GM10266 (cell line): ENCODE results near the gene MEIS2.

Experiments
- DNase-seq: peaks from one replicate; pipeline ENCODE4 v3.0.0; 2012; ENCODE audit errors: extremely low spot score
- CTCF ChIP-seq: IDR thresholded peaks from 2 replicates; pipeline ENCODE4 v1.5.1; 2012; ENCODE audit warnings: mild to moderate bottlenecking, low read depth; ENCODE audit not compliant: control insufficient read depth, insufficient read depth; ENCODE audit errors: missing control alignments

The MEIS2 gene

GRCh38 chr15:36899696-36900095 lies 200.7 kb downstream of the MEIS2 start:
- DNase-seq, result no peak
- no peak for TF ChIP-seq CTCF

GRCh38 chr15:36898536-36899126 lies 201.7 kb downstream of the MEIS2 start:
- TF ChIP-seq CTCF, result no peak
- no peak for DNase-seq

GRCh38 chr15:36897834-36898233 lies 202.5 kb downstream of the MEIS2 start:
- no peak for DNase-seq
- TF ChIP-seq CTCF, result no peak

GRCh38 chr15:36896949-36897348 lies 203.4 kb downstream of the MEIS2 start:
- TF ChIP-seq CTCF, result no peak
- no peak for DNase-seq

GRCh38 chr15:36894075-36894474 lies 206.3 kb downstream of the MEIS2 start:
- no peak for DNase-seq
- TF ChIP-seq CTCF, result no peak

- no peak for DNase-seq
- no peak for TF ChIP-seq CTCF
Observed at GRCh38 chr15:36893276-36893675, 207.1 kb downstream of the MEIS2 start.

- TF ChIP-seq CTCF, result no peak
- no peak for DNase-seq
Observed at GRCh38 chr15:36888011-36888992, 212.0 kb downstream of the MEIS2 start.
